Right hindlimb (tissue), 1 donor: Measurements from ENCODE around the gene RIMS3.
A peak's percentile ranks its signal among the peaks of the same experiment; 100 is the strongest.

Experiments used
- DNase-seq: peaks from one replicate; pipeline ENCODE4 v3.0.0-alpha.2; 2018

The RIMS3 gene

GRCh38 chr1:40628903-40629292, 36.6 kb downstream of the RIMS3 start:
- DNase-seq: no peak

GRCh38 chr1:40627987-40628902, 37.2 kb downstream of the RIMS3 start:
- DNase-seq: no peak

DNA sequence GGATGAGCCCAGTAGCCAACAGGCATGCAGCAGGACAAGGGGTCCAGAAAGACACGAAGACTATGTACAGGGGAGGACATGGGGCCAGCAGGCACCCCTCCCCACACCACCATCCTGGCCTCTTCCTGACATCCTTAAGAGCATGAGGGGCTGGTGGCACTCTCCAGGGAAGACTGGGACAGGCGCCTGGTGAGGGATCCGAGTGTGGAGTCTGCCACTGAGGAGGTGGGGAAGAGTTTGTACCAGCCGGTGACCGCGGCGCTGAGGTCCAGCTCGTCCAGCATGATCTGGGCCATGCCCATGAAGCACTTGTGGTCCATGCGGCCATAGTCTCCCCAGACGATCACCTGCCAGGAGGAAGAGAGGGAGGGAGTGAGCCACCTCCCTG, 39.1 kb downstream of the RIMS3 start:
- DNase-seq: no peak

DNA sequence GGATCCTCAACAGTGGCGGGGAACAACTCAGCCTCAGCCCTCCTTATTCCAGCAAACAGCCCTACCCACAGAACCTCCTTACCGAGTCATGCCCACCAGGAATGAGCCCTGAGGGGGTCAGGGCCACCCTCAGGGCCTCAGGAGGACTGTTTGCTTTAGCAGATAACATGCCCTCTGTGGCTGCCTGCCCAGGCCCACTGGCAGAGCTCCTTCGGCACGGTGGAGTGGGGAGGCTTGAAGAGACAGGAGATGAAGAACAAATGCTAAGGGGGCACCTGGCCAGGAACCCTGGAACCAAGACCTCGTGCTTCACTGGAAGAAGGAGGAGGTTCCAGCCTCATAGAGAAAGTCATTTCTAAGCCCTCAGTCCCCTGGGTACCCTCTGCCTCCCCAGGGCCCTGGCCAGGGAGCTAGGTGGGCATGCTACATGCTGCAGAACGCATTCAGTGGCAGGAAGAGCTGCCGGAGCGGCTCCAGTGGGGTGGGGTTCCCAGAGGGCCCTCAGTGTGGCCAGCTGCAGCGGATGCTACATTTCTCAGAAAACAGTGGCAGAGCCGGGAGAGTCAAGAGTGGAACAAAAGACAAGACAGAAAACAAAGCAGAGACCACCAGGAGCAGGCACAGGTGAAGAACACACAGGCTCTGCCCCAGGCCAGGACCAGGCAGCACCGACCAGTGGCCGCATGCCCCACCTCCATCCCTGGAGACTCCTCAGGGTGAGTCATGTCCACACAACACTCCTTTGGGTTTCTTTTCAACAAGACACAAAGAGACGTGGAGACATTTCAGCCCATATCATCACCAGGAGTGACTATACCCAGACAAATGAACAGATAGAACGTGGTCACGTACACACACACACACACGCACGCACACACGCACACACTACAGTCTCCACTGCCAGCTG, 39.8 kb downstream of the RIMS3 start:
- DNase-seq: no peak

DNA sequence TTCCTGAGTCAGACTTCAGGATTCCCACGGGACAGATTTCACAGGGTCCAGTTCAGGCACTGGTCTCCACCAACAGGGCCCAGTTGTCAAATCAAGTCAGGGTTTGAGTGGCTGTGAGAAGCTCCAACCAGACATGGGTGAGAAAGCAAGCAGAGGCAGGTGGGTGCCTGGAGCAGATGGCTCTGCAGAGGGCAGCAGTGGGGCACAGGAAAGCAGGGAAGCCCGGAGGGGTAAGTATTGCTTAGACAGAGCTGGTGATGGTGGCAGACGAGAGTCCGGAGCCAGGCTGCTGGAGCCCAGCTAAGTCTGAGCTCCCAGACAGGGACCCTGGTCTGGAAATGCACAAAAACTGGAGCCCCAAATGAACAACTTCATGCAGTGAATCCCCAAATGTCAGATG, 40.4 kb downstream of the RIMS3 start:
- no peak for DNase-seq

- DNase-seq: no peak
Observed at GRCh38 chr1:40622936-40623629, 42.4 kb downstream of the RIMS3 start.

GRCh38 chr1:40621821-40622450, 43.5 kb downstream of the RIMS3 start:
- DNase-seq: no peak

DNA sequence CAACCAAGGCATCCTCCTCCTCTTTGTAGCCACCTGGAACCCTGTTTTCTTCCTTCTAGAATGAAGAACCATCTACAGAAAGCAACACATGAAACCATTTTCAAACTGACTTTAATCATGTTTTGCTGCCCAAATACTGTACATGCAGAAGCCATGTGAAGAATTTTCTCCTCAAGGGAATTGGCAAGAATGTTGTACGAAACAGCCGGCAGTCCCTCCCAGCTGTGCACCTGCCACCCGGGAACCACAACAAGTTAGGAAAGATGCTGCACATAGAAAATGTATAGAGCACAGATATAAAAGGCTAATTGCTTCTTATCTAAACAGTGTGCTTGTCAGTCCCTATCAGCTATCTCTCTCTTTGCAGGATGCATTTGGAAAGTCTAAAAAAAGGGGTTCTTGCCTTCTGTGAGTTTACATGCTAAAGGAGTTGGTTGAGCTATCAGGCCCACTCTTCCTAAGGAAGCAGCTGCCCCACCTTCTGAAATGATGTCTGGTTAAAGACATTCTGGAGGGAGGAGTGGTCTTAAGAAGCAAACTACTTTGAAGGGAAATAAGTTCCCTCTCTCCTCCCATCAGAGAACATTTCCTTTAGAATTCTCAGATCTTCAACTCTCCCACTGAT, 44.8 kb downstream of the RIMS3 start:
- no peak for DNase-seq

- no peak for DNase-seq
Observed at GRCh38 chr1:40620150-40620549, 45.3 kb downstream of the RIMS3 start.

- DNase-seq: no peak
Observed at GRCh38 chr1:40618108-40618507, 47.4 kb downstream of the RIMS3 start.

- DNase-seq: peak; percentile 67
Observed at GRCh38 chr1:40612345-40612831, 53.1 kb downstream of the RIMS3 start.

DNA sequence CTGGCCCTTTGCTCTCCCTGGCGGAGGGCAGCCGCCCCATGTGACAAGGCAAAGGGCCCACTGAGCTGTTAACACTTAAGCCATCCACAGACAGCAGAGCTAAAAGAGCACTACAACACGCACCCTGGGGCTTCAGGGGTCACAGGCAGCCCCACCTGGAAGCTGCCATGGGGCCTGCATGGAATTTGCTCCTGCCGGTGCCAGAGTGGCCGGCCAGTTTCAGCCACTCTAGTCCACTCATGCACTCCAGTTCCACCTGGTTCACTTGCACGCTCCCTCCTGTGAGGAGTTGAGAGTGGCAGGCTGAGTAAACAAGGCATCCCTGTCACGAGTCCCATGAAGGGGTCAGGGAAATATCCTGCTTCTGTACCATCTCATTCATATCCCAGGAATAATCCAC, 55.3 kb downstream of the RIMS3 start:
- no peak for DNase-seq

GRCh38 chr1:40607921-40608320, 57.6 kb downstream of the RIMS3 start:
- no peak for DNase-seq

GRCh38 chr1:40606978-40607377, 58.5 kb downstream of the RIMS3 start:
- no peak for DNase-seq

DNA sequence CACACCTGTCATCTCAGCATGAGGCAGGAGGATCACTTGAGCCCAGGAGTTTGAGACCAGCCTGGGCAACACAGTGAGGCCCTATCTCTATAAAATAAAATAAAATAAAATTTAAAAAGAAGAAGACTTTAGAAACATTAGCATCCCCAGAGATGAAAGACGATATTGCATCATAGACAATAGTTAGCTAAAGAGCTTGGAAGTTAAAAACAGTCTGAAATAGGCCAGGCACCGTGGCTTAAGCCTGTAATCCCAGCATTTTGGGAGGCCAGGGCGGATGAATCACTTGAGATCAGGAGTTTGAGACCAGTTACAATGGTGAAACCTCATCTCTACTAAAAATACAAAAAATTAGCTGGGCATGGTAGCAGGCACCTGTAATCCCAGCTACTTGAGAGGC, 59.3 kb downstream of the RIMS3 start:
- DNase-seq: no peak

GRCh38 chr1:40599926-40600325, 65.6 kb downstream of the RIMS3 start:
- no peak for DNase-seq

- no peak for DNase-seq
Observed at GRCh38 chr1:40595623-40596022, 69.9 kb downstream of the RIMS3 start.

GRCh38 chr1:40594187-40594531, 71.3 kb downstream of the RIMS3 start:
- DNase-seq: no peak

GRCh38 chr1:40593449-40594186, 71.9 kb downstream of the RIMS3 start:
- no peak for DNase-seq

- DNase-seq: no peak
Observed at GRCh38 chr1:40592107-40592803, 73.2 kb downstream of the RIMS3 start.

GRCh38 chr1:40588586-40588985, 76.9 kb downstream of the RIMS3 start:
- no peak for DNase-seq
